Measurements from ENCODE around the gene FAM171A1. TPM values are rescaled to one million over a fixed set of nuclear protein-coding genes. Genes with fewer than 3 reads are reported as not detected.

Gene FAM171A1
- total RNA-seq, 2 donors from 2014 or later, result 22.1 to 29.1 TPM

GRCh38 chr10:15365692-15366091 is 5.4 kb downstream of the FAM171A1 start:
- H3K9me3 ChIP-seq, result no peaks in the 10 kb centered on the region
- no peaks in the 10 kb centered on the region for H3K27me3 ChIP-seq
- no peak for TF ChIP-seq CTCF (IDR thresholded peaks at IDR 0.05)
- TF ChIP-seq POLR2A (IDR thresholded peaks at IDR 0.05), result no peak
- WGBS, 2 donors, result 85 to 94% methylated on average over 1 of the region's 1 CpG
- DNase-seq (no peak), ATAC-seq (no peak)
- H3K36me3 ChIP-seq (replicated peaks in 1 of 2; ENCODE audit: insufficient read depth in 1 of 2, low read depth in 2 of 2), result no peaks in the 10 kb centered on the region
- intact Hi-C loops (cut with DNase I), result no loop called here
- no peak overlapping the region for H3K4me3 ChIP-seq
- H3K27ac ChIP-seq, result no peak overlapping the region
- H3K4me1 ChIP-seq, result peaks cover 17% of the 10 kb centered on the region

- Histone ChIP-seq H3K36me3 (replicated peaks in 1 of 2; ENCODE audit: insufficient read depth in 1 of 2, low read depth in 2 of 2) (no peaks in the 10 kb centered on the region), H3K27ac (no peak overlapping the region), H3K9me3 (no peaks in the 10 kb centered on the region), H3K4me3 (no peak overlapping the region), H3K4me1 (peaks cover 8% of the 10 kb centered on the region), H3K27me3 (no peaks in the 10 kb centered on the region)
- no peak for ATAC-seq
- TF ChIP-seq CTCF (IDR thresholded peaks at IDR 0.05) (no peak), POLR2A (IDR thresholded peaks at IDR 0.05) (no peak)
- DNase-seq, result no peak
- WGBS, 2 donors, result 89 to 92% methylated on average over 4 of the region's 4 CpGs
- intact Hi-C loops (cut with DNase I), result no loop called here
Measured at GRCh38 chr10:15364001-15364400, 7.1 kb downstream of the FAM171A1 start.

GRCh38 chr10:15363031-15363430 is 8.1 kb downstream of the FAM171A1 start:
- Histone ChIP-seq H3K27ac (no peak overlapping the region), H3K4me3 (no peak overlapping the region), H3K9me3 (no peaks in the 10 kb centered on the region), H3K4me1 (peaks cover 8% of the 10 kb centered on the region), H3K36me3 (replicated peaks in 1 of 2; ENCODE audit: insufficient read depth in 1 of 2, low read depth in 2 of 2) (no peaks in the 10 kb centered on the region), H3K27me3 (no peaks in the 10 kb centered on the region)
- ATAC-seq (no peak), DNase-seq (no peak)
- 82 to 85% methylated on average over 7 of the region's 7 CpGs for WGBS, 2 donors
- TF ChIP-seq CTCF (IDR thresholded peaks at IDR 0.05) (no peak), POLR2A (IDR thresholded peaks at IDR 0.05) (no peak)
- intact Hi-C loops (cut with DNase I), result no loop called here

GRCh38 chr10:15361131-15361530 is 10.0 kb downstream of the FAM171A1 start:
- 56 to 69% methylated on average over 3 of the region's 3 CpGs for WGBS, 2 donors

More at GRCh38 chr10:15361131-15361530, 10.0 kb downstream of the FAM171A1 start:
- Histone ChIP-seq H3K4me3 (no peak overlapping the region), H3K9me3 (no peaks in the 10 kb centered on the region), H3K27me3 (no peaks in the 10 kb centered on the region), H3K27ac (no peak overlapping the region), H3K36me3 (replicated peaks in 1 of 2; ENCODE audit: insufficient read depth in 1 of 2, low read depth in 2 of 2) (no peaks in the 10 kb centered on the region), H3K4me1 (no peaks in the 10 kb centered on the region)
- no peak for TF ChIP-seq CTCF (IDR thresholded peaks at IDR 0.05)
- TF ChIP-seq POLR2A (IDR thresholded peaks at IDR 0.05), result no peak
- intact Hi-C loops (cut with DNase I), result no loop called here
- no peak for ATAC-seq
- DNase-seq, result no peak

All from body of pancreas (tissue), 4 donors.